DMS 273 (cell line): Measurements from ENCODE around the gene OR1F1.
"Not testable (repeated sequence)": the region's sequence is repeated elsewhere in the genome, so short reads cannot be mapped to it uniquely, and the experiment has no call there.

Experiments
- DNase-seq: peaks from one replicate; lab custom pipeline; 2025; ENCODE audit not compliant: unreplicated experiment; lab: John Stamatoyannopoulos, UW

OR1F1 gene

GRCh38 chr16:3171855-3172593 lies 16.0 kb upstream of the OR1F1 start:
- peak; percentile 93 for DNase-seq

GRCh38 chr16:3173892-3174617 lies 13.9 kb upstream of the OR1F1 start:
- DNase-seq: peak; percentile 90

- no peak for DNase-seq
These were observed 13.3 kb upstream of the OR1F1 start for GRCh38 chr16:3174618-3175148.

GRCh38 chr16:3175157-3176093 lies 12.6 kb upstream of the OR1F1 start:
- peak; percentile 95 for DNase-seq

- no peak for DNase-seq
These were observed 8.4 kb upstream of the OR1F1 start for GRCh38 chr16:3179651-3180050.

GRCh38 chr16:3180445-3180878 lies 7.5 kb upstream of the OR1F1 start:
- DNase-seq: peak; percentile 88

- not testable (repeated sequence) for DNase-seq
These were observed 5.8 kb upstream of the OR1F1 start for GRCh38 chr16:3182293-3182607.

- DNase-seq: peak; percentile 91
These were observed 5.2 kb upstream of the OR1F1 start for GRCh38 chr16:3182608-3183444.

GRCh38 chr16:3183445-3184139 lies 4.4 kb upstream of the OR1F1 start:
- no peak for DNase-seq

- DNase-seq: no peak
These were observed 886 bp upstream of the OR1F1 start for GRCh38 chr16:3186946-3187690.

GRCh38 chr16:3188675-3188924 lies 596 bp downstream of the OR1F1 start:
- DNase-seq: no peak

GRCh38 chr16:3188925-3189825 lies 1.2 kb downstream of the OR1F1 start:
- DNase-seq: peak; percentile 95

- DNase-seq: peak; percentile 60
These were observed 1.9 kb downstream of the OR1F1 start for GRCh38 chr16:3189869-3190268.

GRCh38 chr16:3190949-3191353 lies 2.9 kb downstream of the OR1F1 start:
- no peak for DNase-seq

- DNase-seq: no peak
These were observed 4.5 kb downstream of the OR1F1 start for GRCh38 chr16:3192476-3193019.

- DNase-seq: peak; percentile 80
These were observed 5.5 kb downstream of the OR1F1 start for GRCh38 chr16:3193221-3194212.

- DNase-seq: no peak
These were observed 6.8 kb downstream of the OR1F1 start for GRCh38 chr16:3194792-3195191.
